ENCODE results near the gene AMPD3.

DNA sequence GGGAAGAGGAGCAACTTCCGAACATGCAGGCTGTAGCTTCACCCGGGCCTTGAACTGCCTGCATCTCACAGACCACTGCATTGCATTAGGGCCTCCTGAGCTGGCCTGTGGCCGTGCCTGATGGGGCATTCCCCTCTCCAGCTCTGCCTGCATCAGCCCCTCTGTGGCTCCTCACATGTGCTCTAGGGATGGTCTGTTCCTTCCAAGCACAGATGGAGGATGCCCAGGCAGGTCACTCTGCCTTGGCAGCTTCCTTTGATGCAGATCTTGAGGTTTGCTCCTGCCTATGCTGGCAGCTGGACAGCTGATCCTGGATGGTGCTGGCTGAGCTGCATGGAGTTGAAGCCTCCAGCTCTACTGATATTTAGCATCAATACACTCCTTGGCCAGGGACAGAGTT lies 28.5 kb downstream of the AMPD3 start:
- TF ChIP-seq, protein P1, sequence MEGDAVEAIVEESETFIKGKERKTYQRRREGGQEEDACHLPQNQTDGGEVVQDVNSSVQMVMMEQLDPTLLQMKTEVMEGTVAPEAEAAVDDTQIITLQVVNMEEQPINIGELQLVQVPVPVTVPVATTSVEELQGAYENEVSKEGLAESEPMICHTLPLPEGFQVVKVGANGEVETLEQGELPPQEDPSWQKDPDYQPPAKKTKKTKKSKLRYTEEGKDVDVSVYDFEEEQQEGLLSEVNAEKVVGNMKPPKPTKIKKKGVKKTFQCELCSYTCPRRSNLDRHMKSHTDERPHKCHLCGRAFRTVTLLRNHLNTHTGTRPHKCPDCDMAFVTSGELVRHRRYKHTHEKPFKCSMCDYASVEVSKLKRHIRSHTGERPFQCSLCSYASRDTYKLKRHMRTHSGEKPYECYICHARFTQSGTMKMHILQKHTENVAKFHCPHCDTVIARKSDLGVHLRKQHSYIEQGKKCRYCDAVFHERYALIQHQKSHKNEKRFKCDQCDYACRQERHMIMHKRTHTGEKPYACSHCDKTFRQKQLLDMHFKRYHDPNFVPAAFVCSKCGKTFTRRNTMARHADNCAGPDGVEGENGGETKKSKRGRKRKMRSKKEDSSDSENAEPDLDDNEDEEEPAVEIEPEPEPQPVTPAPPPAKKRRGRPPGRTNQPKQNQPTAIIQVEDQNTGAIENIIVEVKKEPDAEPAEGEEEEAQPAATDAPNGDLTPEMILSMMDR (IDR thresholded peaks at IDR 0.05) = no peak
- TF ChIP-seq POLR2A (IDR thresholded peaks at IDR 0.05) (no peak), POLR2AphosphoS5 (IDR thresholded peaks at IDR 0.05) (no peak)
